GM18526 (cell line): ENCODE measurements around the gene MRPL10.

Source experiments
- POLR2A ChIP-seq: IDR thresholded peaks from 3 replicates; pipeline ENCODE4 v1.6.1; 2011; ENCODE audit not compliant: insufficient read length; ENCODE audit errors: extremely low read depth

MRPL10 gene

DNA sequence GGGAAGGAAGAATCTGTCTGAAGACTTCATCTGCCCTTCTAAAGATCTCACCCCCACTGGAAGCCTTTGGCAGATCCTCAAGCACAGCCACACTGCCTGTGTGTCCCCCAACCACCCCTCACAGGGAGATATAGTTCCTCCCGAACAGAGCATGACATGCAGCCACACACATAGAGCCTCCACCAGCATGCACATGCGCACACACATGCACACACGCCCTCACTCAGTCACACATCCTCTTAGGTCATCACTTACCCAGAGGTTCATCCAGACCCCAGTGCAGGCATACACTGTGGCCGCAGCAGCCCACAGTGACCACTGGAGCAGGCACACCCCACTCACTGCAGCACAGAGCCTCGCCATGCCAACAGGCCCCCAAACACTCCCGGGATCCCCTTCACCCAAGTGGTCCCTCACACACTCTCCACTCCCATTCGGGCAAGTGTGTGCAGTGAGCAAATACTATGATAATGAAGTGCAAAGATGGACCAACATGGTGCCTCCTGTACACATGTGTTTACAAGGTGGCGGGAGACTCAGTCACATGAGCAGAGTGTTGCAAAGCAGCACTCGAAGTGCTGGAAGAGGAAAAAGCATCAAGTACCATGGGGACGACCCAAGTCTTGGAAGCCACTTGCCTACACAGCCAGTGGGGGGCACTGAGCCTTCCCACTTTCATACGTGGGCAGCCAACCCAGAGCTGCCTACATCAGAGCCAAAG lies 36.6 kb upstream of the MRPL10 start:
- no peak for TF ChIP-seq POLR2A

DNA sequence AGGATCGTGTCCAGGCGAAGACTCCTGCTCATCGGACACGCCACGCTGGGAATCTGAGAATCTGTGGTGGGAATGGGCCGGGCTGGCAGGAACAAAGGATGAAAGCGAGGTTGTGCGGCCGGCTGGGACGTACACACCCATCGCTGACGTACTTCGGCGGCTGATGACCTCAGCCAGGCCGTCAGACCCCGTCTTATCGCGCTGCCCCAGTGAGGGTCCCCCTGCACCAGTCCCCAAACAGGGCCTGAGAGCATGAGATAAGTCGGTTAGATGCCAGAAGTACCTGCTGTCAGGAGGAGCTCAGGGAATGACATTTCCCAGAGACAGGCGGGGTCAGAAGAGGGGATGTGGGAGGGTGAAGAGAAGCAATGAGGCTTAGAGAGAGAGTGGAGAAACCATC lies 35.6 kb upstream of the MRPL10 start:
- TF ChIP-seq POLR2A = no peak

DNA sequence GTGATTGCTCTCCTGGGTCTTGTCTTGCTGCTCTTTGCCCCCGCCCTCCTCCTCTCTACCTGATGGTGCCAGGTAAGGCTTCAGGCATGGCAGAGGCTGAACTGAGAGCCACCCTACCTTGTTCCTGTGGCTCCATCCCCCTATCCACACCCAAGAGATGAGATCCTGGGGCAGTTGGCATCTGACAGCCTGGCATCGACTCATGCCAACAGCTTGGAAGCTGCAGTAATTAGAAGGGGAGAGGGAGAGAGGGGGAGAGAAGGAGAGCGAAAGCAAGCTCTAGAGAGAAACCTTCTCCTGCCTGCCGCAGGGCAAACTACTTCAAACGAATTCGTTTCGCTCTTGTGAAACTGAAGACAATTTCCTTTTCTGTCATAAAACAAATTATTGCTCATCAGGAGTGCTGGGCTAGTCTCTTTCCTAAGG lies 33.5 kb upstream of the MRPL10 start:
- TF ChIP-seq POLR2A = no peak

DNA sequence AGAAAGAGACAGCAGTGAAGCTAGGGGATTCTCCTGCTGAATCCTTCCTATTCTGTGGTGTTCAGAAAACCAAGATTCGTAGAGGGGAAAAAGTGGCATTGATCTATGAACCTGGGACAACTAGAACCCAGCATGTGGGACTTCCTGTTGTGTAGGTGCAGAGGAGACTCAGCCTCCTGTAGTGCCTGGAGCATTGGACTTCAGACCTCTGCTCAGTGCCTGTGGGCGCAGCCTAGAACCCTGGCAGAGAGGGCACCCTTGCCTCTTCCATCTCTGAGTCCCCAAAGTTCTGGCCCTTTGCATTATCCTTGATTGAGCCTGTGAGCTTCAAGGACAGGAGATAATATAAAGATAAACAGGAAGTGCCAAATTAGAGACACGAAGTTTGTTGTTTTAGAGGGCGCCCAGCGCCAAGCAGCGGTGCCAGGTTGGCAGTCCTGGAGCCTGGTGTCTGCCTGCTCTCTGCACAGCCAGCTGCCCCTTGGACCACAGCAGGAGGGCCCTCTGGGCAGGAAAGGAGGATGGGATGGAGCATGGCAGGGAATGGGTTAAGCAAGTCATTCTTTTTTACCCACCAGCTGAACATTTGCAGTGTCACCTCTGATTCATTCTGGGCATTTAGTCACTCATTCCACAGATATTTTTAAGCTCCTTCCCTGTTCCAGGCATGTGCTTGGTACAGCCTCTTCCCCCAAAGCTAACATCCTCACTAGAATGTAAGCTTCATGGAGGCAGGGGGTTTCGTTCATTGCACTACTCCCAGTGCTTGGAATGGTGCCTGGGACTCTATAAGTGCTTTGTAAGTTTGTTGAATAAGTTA lies 31.5 kb upstream of the MRPL10 start:
- TF ChIP-seq POLR2A = no peak

DNA sequence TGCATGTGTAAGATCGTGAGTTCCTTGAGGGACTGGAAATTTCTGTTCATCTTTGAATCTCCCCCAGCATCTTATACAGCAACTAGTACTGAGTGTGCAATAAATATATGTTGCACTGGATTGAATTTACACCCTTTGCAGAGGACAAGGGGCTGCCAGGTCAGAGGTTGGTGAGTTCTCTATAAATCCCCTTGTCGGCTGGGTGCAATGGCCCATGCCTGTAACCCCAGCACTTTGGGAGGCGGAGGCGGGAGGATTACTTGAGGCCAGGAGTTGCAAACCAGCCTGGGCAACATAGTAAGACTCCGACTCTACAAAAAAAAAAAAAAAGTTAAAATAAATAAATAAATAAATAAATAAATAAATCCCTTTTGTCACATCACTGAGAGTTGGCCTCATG lies 29.0 kb upstream of the MRPL10 start:
- TF ChIP-seq POLR2A = no peak

DNA sequence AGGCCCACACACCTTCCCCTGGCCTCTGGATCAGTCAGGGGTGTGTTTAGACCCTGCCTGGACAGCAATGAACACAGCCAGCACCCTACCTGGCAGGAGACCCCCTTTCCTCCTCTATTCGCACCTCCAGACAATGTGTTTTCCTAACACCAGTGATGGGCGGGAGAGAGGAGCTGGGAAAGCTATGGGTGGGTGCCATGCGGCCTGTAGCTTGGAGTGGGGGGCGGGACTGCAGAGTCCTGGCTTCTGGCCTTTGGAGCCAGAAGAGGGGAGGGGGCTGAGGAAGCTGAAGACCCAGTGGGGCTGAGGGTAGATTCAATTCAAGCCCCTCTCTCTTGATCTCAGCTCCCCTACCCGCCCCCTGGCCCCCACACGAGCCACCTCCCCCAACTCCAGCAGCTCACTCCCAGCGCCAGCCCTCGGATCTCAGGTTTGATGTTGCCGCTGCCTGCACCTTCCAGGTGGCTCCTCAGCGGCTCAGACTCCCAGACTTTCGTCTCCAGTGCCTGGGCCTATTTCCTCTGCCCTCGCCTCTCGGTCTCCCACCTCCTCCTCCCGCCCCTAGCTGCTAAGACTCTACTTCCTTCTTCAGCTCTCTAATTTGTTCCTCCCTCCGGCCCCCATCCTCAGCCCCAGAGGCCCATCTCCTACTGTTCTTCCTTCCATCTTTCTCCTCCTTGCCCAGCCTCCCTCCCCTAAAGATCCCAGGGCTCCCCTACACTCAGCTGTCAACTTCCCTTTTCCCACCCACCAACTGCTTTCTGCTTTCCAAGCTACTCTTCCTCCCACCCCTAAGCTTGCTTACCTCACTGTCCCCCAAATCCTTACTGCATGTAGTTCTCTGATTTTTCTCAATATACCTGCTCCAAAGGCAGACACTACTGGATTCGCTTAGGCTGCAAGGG lies 26.5 kb upstream of the MRPL10 start:
- TF ChIP-seq POLR2A = no peak

DNA sequence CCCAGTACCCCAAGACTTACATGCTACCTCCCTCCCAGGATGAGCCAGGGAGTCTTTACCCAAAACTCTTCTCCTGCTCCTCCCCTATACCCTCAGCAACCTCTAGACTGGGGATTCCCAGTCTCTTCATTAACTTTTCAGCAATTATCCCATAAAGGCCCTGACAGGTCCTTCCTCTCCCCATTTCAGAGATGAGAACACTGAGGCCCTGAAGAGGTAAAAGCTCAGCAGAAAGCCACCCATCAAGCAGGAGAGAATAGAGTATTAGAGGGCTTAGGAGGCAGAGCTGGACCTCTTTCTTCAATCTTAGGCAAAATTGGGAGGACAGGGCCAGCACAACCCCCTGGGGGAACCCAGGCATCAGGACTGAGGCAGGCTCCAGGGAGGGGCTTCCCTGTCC lies 25.5 kb upstream of the MRPL10 start:
- TF ChIP-seq POLR2A = no peak

DNA sequence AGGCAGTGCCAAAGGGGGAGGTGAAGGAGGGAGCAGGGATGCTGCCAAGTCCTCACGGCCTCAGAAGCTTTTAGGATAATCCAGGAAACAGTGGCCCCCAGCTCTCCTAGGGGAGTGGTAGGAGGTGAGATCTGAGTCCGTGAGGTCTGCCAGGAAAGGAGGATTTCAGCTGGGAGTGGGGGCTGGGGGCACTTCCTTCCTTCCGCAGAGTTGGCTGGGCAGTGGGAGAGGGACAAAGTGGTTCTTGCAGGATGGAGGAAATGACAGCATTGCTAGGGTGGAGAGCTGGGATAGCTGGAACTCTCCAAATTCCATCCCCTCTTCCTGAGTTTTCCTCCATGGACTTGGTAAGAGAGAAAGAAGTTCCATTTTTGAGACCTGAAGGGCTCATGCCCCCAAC lies 24.4 kb upstream of the MRPL10 start:
- TF ChIP-seq POLR2A = no peak

DNA sequence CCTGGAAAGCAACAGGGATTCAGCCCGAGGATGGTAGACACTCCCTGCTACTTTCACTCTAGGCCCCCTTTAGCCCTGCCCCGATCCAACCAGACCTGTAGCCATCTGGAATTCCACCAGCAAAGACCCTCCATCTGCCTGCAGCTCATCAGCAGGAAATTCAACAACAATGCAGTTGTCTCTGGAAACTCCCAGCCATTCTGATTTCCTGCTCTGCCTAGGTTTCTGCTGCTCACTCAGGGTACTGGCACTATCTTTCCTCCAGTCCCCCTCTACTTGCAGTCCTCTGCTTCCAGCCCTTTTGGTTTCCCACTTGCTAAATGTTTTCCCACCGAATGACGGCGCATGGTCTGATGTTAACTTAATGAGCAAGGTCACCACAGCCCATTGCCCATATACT lies 22.3 kb upstream of the MRPL10 start:
- no peak for TF ChIP-seq POLR2A

DNA sequence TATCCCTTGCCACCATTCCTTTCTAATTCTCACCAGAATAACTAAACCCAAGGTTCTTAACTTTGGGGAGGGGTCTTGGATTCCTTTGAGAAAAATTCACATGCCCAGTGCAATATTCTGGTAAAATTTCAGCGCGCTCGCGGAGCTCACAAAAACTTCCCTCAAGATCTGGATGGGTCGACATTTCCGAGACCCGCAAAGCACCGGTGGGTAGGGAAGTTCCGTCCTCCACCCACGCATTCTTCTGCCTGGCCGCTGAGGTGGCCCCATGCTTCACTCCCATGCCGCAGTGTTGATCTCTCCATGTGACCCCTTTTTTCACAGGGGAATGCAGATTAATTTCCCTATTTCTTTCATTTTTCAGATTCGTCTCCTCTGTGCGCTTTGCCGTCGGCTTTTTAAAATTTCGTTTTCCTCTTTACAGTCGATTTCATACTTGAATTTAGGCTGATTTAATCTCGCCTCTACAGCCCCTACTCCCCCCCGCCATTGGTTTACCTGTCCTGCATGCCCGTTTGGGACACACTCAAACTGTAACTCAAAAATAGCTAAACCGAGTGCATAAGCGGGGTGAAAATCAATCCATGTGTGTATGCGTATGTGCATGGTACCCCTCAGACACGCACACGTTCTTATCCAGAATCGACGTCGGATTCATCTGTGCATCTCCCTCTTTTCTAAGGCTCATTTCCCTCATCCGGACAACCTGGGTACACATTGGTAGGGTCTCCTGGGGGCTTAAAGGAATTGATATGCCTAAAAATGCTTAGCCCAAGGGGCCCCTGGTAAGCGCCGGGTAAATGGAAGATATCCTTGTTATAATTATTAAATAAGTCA lies 21.0 kb upstream of the MRPL10 start:
- no peak for TF ChIP-seq POLR2A

DNA sequence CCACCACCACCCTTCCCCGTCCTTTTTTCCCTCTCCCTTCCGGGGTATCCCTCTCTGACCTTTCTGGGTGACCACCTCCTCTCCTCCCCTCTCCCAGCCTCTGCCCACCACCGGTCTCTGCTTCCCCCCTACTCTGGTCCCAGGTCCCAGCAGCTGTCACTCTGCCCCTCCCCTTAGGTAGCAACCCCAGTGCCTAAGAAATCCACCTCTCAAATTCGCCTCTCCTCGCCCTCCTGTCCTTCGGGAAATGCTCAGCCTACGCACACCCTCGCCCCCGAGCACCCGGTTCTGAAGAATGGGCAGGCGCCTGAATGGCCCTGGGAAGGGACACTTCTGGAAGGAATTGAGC lies 20.4 kb upstream of the MRPL10 start:
- no peak for TF ChIP-seq POLR2A

DNA sequence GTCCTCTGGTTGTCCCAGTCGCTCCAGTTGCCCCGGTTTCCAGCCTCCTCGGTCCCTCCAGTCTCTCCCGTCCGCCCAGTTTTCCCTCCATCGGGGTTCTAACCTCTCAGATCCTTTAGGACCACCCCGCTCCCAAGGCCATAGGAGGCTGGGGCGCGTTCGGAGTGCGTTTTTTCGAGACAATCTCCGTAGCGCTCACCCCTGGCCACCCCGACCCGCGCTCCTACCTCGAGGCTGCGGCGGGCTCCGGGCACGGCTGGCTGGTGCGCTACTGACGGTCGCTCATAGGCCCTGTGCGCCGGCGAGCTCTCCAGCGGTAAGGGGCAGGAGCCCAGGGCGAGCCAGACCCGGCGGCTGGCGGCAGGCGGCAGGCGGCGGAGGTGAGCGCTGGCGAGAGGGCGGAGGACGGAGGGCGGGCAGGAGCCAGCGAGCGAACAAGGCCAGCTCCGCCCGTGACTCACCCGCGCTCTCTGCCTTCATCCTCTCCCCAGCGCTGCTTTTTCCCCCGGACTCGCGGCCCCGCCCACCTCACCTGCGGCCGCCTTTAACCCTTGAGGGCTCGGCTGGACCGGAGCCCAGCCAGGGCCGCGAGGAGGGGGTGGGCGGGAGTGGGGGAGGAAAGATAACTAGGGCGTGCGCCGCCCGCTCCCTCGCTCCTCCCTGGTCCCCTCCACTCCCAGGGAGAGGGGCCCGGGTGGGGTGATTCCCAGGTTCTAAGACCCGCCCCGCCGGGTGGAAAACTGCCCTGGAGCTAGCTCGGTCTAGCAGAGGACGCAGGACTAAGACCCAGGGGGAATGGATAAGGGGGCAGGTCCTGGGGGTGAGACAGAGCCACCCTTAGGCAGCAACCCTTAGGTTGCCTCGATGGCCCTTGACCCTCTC lies 19.6 kb upstream of the MRPL10 start, which contains the start of gene SP6:
TSS of gene SP6 (minus strand) at position 472 of the 882 bp plus-strand sequence. CDS start 2,734 bp downstream, outside the sequence.
- no peak for TF ChIP-seq POLR2A

DNA sequence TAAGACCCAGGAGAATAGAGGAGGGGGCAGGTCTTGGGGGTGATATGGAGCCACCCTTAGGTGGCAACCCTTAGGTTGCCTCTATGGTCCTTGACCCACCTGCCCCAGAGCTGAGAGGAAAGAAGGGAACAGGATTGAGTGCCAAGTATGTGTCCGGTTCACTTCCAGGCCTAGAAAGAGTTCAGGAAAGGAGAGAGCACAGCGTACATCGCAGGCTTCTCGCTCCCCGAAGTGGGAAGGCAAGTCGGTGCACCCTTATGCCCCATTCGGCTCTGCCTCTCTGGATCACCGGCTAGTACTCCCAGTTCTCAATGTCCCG lies 19.0 kb upstream of the MRPL10 start:
- no peak for TF ChIP-seq POLR2A

DNA sequence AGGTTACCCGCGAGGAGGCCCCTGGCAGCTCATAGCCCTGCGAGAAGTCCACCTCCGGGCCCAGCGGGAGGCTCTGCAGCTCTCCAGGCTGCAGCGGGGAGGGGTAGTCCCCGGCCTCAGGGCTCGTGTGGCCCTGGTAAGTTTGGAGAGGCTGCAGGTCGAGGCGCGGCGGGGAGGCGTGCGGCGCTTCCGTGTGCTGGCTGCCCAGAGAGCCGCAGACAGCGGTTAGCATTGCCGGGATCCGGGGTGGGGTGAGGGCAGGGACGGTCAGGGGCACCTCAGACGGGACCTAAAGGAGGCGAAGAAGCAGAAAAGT lies 16.8 kb upstream of the MRPL10 start:
- TF ChIP-seq POLR2A = no peak
